HG03342 (cell line): ENCODE measurements around the gene KMT2D.

Experiments used
- ATAC-seq: cut with Tn5 transposase; IDR thresholded peaks from one replicate; pipeline ENCODE4 v1.9.1; 2021; ENCODE audit warnings: mild to moderate bottlenecking, moderate library complexity; ENCODE audit not compliant: unreplicated experiment

The KMT2D gene

DNA sequence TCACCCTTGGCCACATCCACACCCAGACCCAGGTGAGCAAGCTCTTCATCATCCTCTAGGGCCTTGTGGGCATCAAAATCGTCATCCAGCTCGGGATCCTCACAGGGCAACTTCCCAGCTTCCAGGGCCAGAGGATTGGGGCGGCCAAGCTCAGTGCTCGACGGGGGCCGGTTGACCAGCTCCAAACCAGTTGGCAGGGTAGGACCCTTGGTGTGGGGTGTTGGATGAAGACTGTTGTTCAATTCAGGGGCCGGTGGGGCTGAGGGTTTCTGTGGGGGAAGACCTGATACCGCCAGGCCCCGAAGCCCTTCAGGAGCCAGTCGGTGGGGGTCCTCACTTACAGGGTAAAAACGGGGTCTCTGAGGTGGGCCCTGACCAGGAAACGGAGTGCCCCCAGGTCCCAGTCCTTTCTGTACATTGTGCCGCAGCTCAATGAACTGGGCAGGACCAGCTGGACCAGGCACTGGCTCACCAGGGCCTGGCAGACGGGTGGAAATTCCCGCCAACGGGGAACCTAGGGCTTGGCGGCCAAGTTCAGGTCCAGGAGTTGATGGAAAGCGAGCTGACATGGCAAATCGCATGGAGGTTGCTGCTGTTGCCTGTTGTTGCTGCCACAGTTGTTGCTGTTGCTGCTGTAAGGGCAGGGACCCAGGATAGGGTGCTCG, 22.2 kb downstream of the KMT2D start:
- no peak for ATAC-seq

DNA sequence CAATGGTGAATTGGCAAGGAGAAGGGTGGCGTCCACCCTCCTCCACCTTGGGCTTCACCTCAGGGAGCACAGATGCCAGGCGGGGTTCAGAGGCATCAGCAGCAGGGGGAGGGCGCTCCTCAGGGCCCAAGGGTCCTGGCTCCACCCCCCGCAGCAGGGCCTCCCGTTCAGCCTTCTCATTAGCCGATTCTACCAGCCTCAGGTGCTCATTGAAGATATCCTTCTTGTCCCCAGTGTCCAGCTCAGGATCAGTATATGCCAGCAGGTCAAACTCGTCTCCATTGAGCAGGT, 22.7 kb downstream of the KMT2D start:
- no peak for ATAC-seq

DNA sequence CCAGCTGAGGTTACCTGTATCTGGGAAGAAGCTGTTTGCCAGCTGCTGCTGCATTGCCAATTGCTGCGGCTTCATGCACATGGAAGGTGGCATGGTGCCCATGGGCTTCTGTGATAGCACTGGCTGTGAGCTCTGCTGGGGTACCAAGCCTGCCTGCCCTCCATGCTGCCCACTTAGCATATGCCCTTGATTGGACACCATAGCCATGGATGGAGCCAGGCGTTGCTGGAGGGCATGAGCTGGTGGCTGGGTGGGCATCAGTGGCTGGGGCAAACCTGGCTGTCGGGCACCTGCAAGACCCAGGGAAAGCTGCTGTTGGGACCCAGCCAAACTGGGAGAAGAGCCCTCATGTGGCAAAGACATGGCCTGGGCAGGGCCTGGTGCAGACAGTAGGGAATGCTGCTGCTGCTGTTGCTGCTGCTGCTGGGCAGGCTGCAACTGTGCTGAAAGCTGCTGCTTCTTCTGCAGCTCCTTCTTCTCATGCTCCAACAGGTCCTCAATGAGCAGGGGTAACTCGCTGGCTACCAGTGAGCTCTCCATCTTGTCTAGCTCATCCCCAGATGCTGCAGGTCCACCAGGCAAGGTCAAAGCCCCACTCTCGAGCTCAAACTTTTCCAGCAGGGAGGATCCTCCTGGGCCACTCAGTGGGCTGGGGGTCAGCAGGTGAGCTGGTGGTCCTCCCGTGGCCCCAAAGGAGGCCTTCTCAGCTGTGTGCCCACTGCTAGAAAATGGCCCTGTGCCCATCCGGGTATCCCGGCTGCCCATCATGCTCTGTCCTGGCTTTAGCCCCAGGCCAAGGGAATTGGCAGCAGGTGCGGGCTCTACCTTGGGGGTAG, 23.3 kb downstream of the KMT2D start:
- ATAC-seq = no peak

DNA sequence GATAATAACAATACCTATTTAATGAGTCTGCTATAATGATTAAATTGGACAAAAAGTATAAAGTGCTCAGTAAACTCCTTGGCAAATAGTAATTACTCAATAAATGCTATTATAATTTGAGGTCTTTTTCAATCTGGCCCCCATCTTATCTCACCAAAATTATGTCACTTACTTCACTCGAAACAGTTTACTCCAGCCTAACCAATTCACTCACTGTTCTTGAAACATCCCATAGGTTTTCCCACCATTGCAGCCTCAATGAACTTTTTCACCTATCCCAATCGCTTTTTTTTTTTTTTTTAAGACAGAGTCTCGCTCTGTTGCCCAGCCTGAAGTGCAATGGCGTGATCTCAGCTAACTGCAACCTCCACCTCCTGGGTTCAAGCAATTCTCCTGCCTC, 24.6 kb downstream of the KMT2D start:
- ATAC-seq = no peak

DNA sequence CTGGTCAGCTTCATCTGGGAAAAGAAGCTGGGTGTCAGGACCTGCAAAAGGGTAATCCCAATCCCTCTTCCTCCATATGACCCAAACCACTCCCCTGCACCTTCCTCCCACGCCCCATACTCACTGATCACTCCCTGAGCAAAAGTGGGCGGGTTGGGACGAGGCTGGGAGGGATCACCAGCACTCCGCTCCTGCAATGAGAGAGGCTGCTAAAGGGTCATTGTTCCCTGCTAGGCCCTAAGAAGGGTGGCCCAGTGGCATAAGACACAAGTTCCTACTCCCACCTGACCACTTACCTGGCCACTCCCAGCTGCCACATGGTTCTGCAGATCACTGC, 26.3 kb downstream of the KMT2D start:
- ATAC-seq = no peak

DNA sequence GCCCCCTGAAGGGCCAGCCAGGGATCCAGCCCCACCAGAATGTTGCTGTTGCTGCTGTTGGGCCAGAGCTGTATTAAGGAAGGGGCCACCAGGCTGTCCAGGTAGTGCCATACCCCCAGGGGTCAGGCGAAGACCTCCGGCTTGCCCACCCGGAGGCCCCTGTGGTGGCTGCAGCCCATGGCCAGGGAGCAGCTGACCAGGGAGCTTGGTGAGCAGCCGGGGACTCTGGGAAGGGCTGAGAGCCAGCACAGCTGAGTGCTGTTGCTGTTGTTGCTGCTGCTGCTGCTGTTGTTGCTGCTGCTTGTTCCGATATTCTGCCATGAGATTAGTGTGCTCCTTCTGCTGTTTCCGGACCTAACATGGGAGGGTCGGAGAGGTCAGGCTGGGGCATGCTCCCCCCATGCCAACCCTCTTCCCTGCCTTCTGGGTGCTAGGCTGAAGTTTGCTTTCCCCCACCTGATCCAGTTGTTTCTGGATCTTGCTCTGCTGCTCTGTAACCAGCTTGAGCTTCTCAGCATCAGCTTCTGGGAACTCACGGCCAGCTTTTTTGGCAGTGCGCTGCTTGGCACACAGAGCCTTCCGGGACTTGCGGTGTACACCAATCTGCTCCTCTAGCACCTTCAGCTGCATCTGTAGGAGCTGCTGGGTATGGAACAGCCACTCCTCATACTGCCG, 26.8 kb downstream of the KMT2D start:
- ATAC-seq = no peak

DNA sequence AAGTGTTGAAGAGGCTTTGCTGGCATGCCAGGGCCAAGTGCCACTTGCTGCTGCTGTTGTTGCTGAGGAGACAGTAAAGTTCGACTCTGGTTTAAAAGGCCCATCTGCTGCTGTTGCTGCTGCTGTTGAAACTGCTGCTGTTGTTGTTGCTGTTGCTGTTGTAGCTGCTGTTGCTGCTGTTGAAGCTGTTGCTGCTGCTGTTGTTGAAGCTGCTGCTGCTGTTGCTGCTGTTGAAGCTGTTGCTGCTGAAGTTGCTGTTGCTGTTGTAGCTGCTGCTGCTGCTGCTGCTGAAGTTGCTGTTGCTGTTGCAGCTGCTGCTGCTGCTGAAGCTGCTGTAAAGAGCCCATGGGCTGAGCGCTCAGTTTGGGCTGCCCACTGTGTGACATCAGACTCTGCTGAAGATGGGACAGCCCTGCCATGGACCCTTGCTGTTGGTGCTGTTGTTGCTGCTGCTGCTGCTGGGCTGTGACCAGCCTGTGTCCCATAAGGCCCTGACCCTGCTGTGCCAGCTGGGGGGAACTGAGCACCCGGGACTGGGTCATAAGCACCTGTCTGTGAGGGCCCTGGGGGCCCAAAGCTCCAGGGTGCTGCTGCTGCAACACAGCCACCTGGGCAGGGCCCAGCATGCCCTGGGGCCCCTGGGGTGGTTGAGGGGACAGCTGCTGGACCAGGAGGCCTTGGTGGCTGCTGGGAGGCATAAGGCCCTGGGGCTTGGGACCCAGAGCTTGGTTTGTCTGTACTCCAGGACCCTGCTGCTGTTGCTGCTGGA, 27.7 kb downstream of the KMT2D start:
- no peak for ATAC-seq

DNA sequence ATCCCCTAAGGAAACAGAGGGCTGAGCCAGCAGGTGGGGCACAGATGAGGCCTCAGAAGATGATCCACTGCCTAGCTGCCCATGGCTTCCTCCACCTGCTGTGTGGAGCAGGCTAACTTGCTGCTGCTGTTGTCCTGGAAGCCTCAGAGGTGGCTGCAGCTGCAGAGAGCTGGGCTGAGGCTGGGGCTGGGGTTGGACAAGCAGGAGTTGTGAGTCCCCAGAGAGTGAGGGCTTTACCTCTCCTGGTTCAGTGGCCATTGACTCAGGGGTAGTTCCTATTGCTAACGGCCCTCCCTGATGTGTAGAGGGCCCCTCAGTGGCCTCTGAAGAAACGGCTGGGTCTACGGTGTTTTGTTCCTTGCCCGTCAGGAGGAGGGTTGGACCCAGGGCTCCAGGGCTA, 28.3 kb downstream of the KMT2D start:
- ATAC-seq = no peak

DNA sequence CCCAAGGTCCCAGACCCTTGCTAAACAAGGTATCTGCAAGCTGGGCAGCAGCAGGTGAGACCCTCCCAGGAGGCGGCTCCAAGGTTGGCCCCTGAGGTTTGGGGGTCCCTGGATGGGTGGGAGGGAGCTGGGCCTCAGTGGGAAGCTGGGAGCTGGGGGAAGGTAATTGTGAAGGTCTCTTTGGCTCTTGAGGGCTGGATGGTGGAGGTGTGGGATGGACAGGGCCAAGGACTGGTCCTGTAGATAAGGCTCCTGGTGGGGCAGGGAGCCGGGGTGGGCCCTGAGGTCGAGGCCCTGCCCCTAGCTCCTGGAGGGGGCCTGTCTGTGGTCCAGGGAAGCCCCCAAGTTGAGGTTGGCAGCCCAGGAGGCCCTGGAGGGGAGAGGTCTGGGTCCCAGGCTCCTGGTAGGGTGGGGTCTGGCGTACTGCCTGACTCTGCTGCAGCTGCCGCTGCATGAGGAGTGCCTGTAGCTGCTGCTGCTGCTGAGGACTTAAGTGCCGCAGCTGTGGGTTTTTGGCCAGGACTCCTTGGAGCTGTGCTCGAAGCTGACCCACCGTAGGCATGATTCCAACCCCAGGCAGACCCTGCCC, 28.9 kb downstream of the KMT2D start:
- ATAC-seq = no peak

DNA sequence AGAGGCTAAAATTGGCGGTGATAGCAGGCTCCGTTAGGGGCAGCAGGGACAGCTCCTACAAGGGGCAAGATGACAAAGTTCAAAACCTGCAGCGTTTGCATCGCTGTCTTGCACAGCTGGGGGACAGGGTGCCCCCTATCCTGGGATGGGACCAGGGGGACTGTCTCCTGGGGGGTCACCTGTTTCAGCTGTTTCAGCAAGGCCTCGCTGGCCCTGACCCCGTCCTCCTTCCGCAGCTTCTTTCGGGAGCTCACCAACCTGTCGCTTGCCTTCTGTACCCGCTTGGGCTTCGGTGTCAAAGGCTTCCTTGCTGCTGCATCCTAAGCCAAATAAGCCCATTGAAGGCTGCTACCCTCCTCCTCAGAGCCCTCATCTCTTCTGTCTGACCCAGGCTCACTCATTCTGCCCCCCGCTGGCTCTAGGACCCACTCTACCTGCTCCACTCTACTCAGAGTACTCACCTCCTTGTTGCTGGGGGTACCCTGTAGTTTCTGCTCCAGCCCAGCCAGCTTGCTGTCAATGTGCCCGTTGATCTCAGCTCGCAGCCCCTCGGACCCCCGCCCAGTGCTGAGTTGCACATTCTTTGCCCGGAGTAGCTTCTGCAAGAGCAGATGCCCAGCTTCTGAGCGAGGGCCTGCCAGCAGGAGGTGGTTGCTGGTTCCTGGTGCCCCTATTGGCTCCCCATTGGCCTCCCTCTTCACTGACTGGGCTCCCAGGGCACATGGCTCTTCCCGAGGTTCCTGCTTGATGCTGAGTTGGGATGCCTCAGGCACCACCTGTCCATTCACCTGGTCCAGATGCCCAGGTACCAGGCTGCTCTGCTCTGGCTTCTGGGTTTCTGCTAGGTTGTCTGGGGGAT, 29.7 kb downstream of the KMT2D start:
- no peak for ATAC-seq

DNA sequence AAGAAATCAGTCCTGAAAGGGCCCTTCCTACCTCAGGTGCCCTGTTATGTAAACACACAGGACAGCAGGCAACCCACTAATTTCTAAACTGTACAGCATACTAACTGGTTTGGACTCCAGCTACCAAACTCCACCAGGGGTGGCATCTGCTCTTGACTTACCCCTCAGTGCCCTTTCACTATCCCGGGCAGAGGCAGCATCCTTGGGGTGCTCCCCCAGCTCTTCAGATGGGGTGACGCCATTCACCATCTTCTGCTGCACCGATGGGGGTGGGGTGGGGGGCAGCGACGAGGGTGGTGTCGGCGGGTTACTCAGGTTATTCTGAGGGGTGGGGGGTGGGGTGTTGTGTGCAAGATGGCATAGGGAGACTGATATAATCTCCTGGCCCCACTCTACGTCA, 30.5 kb downstream of the KMT2D start:
- ATAC-seq = no peak

DNA sequence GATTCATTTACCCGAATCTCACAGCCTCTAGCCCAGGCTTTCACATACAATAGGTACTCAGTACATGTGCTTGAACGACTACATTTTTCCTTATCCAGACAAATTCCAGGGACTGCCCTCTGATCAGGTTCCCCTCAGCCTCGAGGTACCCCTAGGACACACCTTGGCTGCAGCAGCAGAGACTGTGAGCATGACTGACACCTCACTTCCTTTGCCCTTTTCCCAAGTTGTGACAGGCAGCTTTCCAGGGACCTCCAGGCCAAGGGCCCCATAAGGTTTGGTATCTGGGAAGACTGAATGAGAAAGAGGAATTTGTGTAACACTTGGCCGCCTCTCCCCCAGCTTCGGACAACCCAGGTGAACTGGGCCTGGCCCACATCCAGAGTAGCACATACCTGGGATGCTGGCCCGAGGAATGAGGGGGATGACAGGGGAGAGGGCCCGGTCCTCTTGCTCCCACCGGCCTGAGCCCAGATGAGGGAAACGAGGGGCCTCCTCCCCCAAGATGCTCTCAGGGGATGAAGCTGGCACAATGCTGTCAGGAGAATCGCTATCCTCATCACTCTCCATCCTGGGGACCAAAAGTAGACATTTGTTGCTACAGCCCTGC, 31.8 kb downstream of the KMT2D start:
- no peak for ATAC-seq

DNA sequence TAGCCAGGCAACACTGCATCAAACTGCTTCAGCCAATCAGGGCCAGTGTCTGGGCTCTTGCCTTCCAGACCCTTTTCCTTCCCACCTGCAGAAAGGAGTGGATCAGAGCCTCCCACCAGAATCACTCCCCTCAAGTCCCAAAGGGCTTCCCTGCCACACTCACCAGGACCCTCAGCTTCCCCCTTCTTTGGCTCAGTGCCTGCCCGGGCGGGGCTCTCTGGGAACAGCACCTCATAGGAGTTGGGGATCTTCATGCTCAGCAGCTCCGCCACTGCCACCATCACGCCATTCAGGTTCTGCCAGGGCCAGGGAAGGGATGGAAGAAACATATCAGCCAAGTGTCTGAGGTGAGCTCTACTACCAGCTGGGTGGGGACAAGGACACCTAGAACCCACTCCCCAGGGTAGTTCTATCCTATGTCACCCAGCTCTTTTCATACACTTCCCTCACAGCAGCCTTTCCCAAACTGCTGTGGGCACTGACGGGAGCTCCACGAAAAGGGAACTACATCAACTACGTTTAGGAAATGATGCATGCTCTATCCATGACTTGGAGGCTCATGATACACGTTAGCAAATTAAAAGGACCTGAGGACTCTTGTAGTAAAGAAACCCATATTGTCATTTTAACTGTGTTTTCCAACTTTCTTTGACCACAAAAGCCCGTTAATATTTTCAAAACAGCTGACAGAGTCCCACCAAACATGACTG, 32.6 kb downstream of the KMT2D start:
- ATAC-seq = no peak

DNA sequence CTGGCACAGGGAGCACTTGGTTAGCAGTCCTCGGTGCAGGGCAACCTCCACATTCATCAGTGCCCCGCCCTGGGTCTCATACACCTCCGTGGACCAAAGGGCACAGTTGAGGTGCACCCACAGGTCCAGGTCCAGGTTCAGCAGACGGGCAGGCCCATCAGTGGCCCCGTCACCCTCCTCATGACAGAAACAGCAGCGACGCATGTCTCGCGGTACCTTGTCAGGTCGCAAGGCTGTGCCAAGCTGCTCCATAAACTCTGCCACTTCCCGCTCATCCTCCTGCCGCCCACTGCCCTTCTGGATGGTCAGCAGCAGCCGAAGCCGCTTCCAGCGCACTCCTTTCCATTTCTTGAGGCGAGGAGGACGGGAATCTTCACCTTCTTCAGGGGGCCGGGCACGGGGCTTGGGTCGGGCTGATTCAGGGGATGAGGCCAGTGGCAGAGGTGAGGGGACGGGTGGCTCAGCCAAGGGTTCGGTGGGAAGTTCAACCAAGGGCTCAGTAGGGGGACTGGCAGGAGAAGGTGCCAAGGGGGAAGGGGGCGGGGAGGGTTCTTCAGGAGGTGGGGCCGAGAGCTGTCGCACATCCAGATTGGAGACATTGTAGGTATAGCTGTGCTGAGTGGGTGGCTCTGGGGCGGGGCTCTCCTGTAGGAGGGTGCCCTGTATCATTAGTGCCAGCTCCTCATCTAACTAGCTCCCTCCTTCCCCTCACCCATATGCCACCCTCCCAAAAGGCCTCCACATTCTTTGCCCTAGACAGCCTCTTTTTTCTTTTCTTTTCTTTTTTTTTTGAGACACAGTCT, 33.7 kb downstream of the KMT2D start:
- no peak for ATAC-seq

DNA sequence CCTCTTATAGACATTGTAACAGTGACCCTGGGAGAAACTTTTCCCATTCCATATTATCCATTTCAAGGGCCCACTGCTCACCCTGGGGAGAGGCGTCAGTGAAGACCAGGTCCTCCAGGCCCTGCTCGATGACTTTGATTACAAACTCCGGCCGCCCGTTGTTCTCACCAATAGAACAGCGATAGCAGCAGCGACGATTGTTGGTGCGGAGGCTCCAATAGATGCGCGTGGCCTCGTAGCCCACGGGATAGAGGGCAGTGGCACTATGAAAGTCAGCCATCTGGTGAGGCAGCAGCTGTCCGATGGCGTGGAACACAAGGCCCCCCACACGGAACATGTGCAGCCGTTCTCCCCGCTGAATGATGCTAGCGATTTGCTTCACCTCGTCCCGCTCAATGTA, 34.5 kb downstream of the KMT2D start:
- ATAC-seq = no peak

DNA sequence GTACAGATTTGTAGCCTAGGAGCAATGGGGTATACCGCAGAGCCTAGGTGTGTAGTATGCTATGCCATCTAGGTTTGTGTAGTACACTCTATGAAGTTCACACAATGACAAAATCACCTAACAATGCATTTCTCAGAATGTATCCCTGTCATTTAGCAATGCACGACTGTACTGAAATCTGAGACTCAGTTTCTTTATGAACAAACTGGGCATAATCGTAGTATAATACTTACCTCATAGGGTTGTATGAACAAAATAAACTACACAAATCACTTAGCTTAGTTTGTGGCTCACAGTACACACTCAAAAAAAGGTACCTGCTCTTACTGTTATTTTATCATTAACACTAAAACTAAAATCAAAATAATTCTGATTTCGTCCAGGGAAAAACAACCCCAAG, 35.1 kb downstream of the KMT2D start:
- no peak for ATAC-seq

DNA sequence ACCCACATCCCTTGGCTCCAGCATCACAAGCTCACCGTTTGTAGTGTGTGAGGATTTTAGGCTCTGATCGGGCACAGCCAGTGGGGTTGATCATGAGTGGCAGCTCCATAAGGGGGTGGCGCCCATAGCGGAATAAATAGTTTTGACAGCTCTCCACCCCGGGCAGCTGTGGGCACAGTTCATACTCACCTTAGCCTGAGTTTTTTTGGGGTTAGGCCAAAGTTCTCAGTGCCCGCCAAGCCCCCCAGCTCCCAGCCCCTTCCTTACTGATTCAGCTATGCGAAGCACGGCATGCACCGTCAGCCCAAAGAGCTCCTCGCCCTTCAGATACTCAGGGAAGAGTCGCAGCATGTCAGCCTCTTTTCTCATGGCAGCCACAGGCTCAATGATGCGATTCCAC, 36.1 kb downstream of the KMT2D start:
- ATAC-seq = no peak

DNA sequence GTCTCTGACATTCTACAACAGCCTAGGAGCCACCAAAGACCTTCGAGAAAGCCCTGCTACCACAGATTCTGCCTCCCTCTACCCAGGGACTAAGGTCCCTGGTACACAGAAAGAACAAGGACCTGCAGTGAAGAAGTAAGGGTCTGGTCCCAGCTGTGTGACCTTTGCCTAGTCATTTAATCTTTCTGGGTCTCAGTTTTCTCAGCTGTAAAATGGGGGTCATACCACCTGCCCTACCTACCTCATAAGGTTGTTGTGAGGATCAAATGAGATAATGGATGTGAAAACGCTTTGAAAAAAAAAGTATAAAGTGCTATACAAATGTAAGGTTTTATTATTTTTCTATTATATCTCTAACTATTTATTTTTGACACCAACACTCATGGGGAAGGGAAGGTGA, 36.8 kb downstream of the KMT2D start:
- ATAC-seq = no peak
